22Rv1 (cell line): ENCODE results near the gene FZD8.

Experiments
- ZFX ChIP-seq: fragments of 450-650 bp; IDR thresholded peaks from 2 replicates; pipeline ENCODE4 v1.6.1; 2017; ENCODE audit warnings: antibody characterized with exemption, borderline replicate concordance
- TF ChIP-seq, protein P1 (sequence below): fragments of 450-650 bp; IDR thresholded peaks from 2 replicates; pipeline ENCODE4 v1.5.1; 2017; ENCODE audit warnings: mild to moderate bottlenecking

DNA sequence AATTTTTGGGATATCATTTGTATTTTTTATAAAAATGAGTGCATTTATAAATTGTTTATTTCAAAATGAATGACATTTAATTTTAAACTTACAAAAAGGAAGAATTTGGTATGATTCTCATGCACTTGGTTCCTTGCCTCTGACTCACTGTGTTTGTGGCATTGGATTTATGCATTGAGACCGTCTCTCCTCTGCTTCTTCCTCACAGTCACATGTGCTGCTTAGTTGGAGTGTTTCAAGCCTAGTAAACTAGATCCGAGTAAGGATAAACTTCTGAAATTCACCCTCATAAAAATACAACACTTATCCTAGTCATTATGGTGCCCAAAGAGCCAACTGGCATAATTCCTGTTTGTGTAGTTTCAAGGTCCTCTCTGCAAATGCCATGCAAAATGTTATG, 19.1 kb upstream of the FZD8 start:
- TF ChIP-seq, protein P1, sequence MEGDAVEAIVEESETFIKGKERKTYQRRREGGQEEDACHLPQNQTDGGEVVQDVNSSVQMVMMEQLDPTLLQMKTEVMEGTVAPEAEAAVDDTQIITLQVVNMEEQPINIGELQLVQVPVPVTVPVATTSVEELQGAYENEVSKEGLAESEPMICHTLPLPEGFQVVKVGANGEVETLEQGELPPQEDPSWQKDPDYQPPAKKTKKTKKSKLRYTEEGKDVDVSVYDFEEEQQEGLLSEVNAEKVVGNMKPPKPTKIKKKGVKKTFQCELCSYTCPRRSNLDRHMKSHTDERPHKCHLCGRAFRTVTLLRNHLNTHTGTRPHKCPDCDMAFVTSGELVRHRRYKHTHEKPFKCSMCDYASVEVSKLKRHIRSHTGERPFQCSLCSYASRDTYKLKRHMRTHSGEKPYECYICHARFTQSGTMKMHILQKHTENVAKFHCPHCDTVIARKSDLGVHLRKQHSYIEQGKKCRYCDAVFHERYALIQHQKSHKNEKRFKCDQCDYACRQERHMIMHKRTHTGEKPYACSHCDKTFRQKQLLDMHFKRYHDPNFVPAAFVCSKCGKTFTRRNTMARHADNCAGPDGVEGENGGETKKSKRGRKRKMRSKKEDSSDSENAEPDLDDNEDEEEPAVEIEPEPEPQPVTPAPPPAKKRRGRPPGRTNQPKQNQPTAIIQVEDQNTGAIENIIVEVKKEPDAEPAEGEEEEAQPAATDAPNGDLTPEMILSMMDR = no peak
- TF ChIP-seq ZFX = no peak
